ENCODE measurements around the gene NPDC1.

GRCh38 chr9:137035507-137035834, 10.5 kb downstream of the NPDC1 start:
- TF ChIP-seq EZH2 (IDR thresholded peaks at IDR 0.05; ENCODE audit: insufficient read depth, poor library complexity, severe bottlenecking) (no peak), EZH2phosphoT487 (IDR thresholded peaks at IDR 0.05; ENCODE audit: insufficient read depth, low read depth) (no peak)
